ENCODE data around the gene MRAP2. TPM values are rescaled to one million over a fixed set of nuclear protein-coding genes. Genes with fewer than 3 reads are reported as not detected.

Gene MRAP2
- total and polyA plus RNA-seq, 2 donors (not counting 3 experiments of a cell fraction or from before 2014, with no cell fraction given), result 5.8 to 8.6 TPM

DNA sequence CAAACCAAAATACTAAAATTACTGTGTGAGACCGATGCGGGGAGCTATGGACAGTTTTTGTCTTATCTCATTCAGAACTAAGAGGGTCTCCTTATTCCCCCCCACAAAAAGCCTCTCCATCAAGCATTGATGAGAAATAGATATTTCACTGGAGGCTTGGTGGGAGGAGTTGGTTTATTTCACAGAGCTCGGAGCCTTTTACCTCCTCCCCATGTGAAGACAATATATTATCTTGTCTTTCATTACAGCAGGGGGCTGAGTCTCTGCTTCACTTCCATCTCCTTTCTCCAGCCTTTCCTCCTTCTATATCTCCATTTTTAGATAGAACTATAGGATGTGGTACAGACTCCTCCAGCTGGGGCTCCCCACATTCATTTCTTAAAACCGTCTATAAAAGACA is 29.9 kb upstream of the MRAP2 start:
- Histone ChIP-seq H3K9me3 (replicated peaks; ENCODE audit: control insufficient read depth, insufficient read depth, low read length) (no peaks in the 10 kb centered on the region), H3K79me2 (ENCODE audit: control insufficient read depth, insufficient read depth, low read length) (no peaks in the 10 kb centered on the region), H3K9ac (replicated peaks; ENCODE audit: extremely low read depth, insufficient read depth, low read length) (no peak overlapping the region), H4K20me1 (replicated peaks; ENCODE audit: control insufficient read depth, extremely low read depth, insufficient read depth, low read length) (no peaks in the 10 kb centered on the region), H3K4me2 (ENCODE audit: insufficient read depth, low read length) (no peak overlapping the region), H2AFZ (ENCODE audit: low read depth, low read length) (no peak overlapping the region), H3K27me3 (ENCODE audit: control insufficient read depth in 2 of 2, insufficient read depth in 2 of 2, low read length in 2 of 2) (peaks cover 0 to 2% of the 10 kb centered on the region in 2 experiments), H3K36me3 (ENCODE audit: control insufficient read depth in 2 of 2, extremely low read depth in 1 of 2, insufficient read depth in 2 of 2, low read length in 2 of 2) (no peaks in the 10 kb centered on the region), H3K4me1 (ENCODE audit: control insufficient read depth, extremely low read depth, insufficient read depth, low read length) (no peaks in the 10 kb centered on the region), H3K4me3 (replicated peaks in 1 of 3; ENCODE audit: insufficient read depth in 1 of 3, low read depth in 1 of 3, low read length in 3 of 3) (no peak overlapping the region), H3K27ac (ENCODE audit: insufficient read depth, low read depth, low read length) (no peak overlapping the region), H3K9me1 (replicated peaks; ENCODE audit: control insufficient read depth, extremely low read depth, insufficient read depth, low read length) (no peaks in the 10 kb centered on the region)
- intact Hi-C loops (cut with micrococcal nuclease), result no loop called here
- BruUV-seq (replicated peaks), result no TSS peak
- CTCF ChIA-PET, result no interaction called here
- DNase-seq (ENCODE audit: low read depth, low spot score) (no peak), FAIRE-seq (no peak)
- TF ChIP-seq CTCF (IDR thresholded peaks at IDR 0.05; ENCODE audit: extremely low read depth in 1 of 2, insufficient read depth in 1 of 2, low read depth in 1 of 2, low read length in 2 of 2), result no peak
- TF ChIP-seq POLR2AphosphoS5 (IDR thresholded peaks at IDR 0.05; ENCODE audit: insufficient read depth, low read depth, low read length), result no peak
- no peak for TF ChIP-seq MAX (IDR thresholded peaks at IDR 0.05; ENCODE audit: insufficient read depth, insufficient read length)
- no peak for TF ChIP-seq POLR2A (IDR thresholded peaks at IDR 0.05; ENCODE audit: low read depth, low read length)
- no peak for TF ChIP-seq FOS (IDR thresholded peaks at IDR 0.05; ENCODE audit: borderline replicate concordance, insufficient read depth, low read length)
- no peak for TF ChIP-seq EZH2 (IDR thresholded peaks at IDR 0.05; ENCODE audit: borderline replicate concordance, low read depth, low read length, severe bottlenecking)
- no peak for TF ChIP-seq GATA2 (IDR thresholded peaks at IDR 0.05; ENCODE audit: insufficient read depth, insufficient read length, low read depth, low read length)
- no peak for TF ChIP-seq JUN (IDR thresholded peaks at IDR 0.05; ENCODE audit: borderline replicate concordance, insufficient read depth, insufficient read length, low read depth)
- no peak for TF ChIP-seq MYC (IDR thresholded peaks at IDR 0.05; ENCODE audit: low read depth, low read length)
- POLR2A ChIA-PET, result no interaction called here
- dilution Hi-C loops (cut with MboI; ENCODE audit: extremely low pct_ligation_motif_present, low sequenced_read_pairs), result no loop called here
